GM06990 (cell line): ENCODE results near the gene ABCA4.
"Not testable (repeated sequence)": the region's sequence is repeated elsewhere in the genome, so short reads cannot be mapped to it uniquely, and the experiment has no call there.

Experiments used
- DNase-seq: peaks from one replicate; pipeline ENCODE4 v3.0.0-alpha.2; 2011; ENCODE audit not compliant: insufficient read length; ENCODE audit errors: extremely low read depth
- H3K27me3 ChIP-seq: replicated peaks from 2 replicates; pipeline ENCODE4 v1.6.0; 2011; ENCODE audit warnings: low read length; ENCODE audit not compliant: control insufficient read depth, insufficient read depth
- H3K36me3 ChIP-seq: 2 replicates; pipeline ENCODE4 v1.5.1; 2011; ENCODE audit warnings: low read length; ENCODE audit not compliant: control insufficient read depth, insufficient read depth
- H3K4me3 ChIP-seq: replicated peaks from 2 replicates; pipeline ENCODE4 v1.5.1; 2011; ENCODE audit warnings: low read depth, mild to moderate bottlenecking, control low read depth, low read length
- TF ChIP-seq, protein P1 (sequence below): IDR thresholded peaks from 2 replicates; pipeline ENCODE4 v1.5.1; 2011; ENCODE audit warnings: low read length, control low read depth, mild to moderate bottlenecking, inconsistent platforms; ENCODE audit not compliant: insufficient read depth, poor library complexity, severe bottlenecking

ABCA4 gene

GRCh38 chr1:94000510-94001282, 120.3 kb downstream of the ABCA4 start:
- DNase-seq, result no peak
- H3K4me3 ChIP-seq, result no peak overlapping the region
- TF ChIP-seq, protein P1, sequence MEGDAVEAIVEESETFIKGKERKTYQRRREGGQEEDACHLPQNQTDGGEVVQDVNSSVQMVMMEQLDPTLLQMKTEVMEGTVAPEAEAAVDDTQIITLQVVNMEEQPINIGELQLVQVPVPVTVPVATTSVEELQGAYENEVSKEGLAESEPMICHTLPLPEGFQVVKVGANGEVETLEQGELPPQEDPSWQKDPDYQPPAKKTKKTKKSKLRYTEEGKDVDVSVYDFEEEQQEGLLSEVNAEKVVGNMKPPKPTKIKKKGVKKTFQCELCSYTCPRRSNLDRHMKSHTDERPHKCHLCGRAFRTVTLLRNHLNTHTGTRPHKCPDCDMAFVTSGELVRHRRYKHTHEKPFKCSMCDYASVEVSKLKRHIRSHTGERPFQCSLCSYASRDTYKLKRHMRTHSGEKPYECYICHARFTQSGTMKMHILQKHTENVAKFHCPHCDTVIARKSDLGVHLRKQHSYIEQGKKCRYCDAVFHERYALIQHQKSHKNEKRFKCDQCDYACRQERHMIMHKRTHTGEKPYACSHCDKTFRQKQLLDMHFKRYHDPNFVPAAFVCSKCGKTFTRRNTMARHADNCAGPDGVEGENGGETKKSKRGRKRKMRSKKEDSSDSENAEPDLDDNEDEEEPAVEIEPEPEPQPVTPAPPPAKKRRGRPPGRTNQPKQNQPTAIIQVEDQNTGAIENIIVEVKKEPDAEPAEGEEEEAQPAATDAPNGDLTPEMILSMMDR, result no peak

GRCh38 chr1:93999840-94000415, 121.0 kb downstream of the ABCA4 start:
- DNase-seq, result no peak
- Histone ChIP-seq H3K36me3 (no peaks in the 10 kb centered on the region), H3K27me3 (no peaks in the 10 kb centered on the region; the same call in 1 of the 2 replicates), H3K4me3 (no peak overlapping the region)
- TF ChIP-seq, protein P1, result no peak

More at GRCh38 chr1:94000510-94001282, 120.3 kb downstream of the ABCA4 start:
- Histone ChIP-seq H3K27me3 (no peaks in the 10 kb centered on the region), H3K36me3 (no peaks in the 10 kb centered on the region)

GRCh38 chr1:93998532-93998931, 122.4 kb downstream of the ABCA4 start:
- DNase-seq, H3K4me3 ChIP-seq, H3K27me3 ChIP-seq, H3K36me3 ChIP-seq: not testable (repeated sequence)

DNA sequence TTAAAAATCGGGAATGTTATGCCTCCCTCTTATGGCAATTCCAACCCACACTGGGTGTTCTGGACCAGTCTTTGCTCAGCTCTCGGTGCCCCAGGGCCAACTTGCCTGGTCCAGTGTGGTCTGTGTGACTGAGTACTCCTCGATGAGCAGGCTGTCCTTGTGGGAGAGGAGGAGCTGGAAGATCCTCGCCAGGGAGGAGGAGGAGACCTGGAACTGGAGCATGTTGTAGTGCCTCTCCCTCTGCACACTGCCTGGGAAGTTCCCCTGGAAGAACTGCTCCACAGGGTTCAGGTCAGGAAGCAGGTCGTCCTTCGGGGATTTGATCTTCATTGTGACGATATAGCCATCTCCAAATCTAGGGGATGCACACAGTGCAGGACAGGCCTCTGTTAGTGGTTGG, 123.2 kb downstream of the ABCA4 start:
- no peaks in the 10 kb centered on the region for H3K36me3 ChIP-seq
- no peak for DNase-seq
- H3K4me3 ChIP-seq, result no peak overlapping the region
- TF ChIP-seq, protein P1, result no peak
- H3K27me3 ChIP-seq, result no peaks in the 10 kb centered on the region; the same call in 1 of the 2 replicates

DNA sequence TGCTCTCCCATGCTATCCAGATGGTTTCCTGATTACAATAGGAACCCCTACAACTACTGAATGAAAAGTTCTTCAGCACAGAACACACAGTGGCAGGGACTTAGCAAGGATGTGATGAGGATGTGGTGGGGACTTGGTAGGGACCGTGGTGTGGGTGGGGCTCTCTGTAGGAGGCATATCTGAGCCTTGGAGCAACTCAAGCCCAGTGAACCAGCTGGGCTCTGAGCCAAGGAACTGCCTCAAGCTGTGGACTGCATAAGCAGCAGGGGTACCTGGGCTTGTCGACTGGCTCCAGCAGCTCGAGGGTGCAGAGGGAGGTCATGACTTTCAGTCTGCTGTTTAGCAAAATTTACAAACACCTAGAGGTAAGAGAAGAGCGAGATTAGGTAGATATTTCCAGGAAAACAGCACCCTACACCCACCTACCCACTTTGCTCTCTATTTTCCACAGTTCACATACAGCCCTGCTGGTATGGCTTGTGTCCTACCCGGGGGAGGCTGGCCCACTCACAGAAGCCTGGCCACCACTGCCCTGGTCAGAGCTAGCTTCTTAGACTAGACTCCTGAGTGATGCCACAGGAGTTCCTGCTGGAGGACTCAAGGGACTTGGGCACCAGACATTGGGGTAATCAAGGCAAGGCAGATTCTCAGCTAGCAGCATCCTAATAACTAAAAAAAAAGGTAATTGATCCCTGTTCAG, 125.0 kb downstream of the ABCA4 start:
- Histone ChIP-seq H3K27me3 (no peaks in the 10 kb centered on the region; the same call in 1 of the 2 replicates), H3K4me3 (no peak overlapping the region), H3K36me3 (no peaks in the 10 kb centered on the region)
- no peak for DNase-seq
- TF ChIP-seq, protein P1, result no peak

DNA sequence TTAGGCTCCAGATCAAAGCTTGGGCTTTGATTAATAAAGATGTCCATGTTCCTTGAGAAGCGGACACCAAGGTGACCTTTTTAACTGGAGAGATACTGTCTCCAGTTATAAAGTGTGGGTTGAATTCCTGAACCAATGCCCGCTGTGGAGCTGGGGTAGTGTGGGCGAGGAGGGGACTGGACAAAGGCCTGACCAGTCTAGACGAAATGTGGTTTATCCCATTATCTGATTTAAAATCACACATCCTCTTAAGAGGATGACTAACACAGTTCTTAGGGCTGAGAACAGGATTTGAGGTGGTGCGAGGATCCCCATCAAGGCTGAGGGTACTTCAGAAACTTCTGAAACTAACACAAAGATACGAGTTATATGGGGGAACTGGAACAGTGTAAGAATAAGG, 127.2 kb downstream of the ABCA4 start:
- H3K36me3 ChIP-seq, result no peaks in the 10 kb centered on the region
- H3K4me3 ChIP-seq, result no peak overlapping the region
- no peaks in the 10 kb centered on the region; the same call in 1 of the 2 replicates for H3K27me3 ChIP-seq
- DNase-seq, result no peak
- TF ChIP-seq, protein P1, result no peak
